NCI-H345 treated with DMSO at 0.1 percent for 48 hours (cell line): ENCODE data around the gene TANC1.

Experiments
- DNase-seq: peaks from one replicate; lab custom pipeline; 2025; ENCODE audit not compliant: unreplicated experiment; lab: John Stamatoyannopoulos, UW

The TANC1 gene

GRCh38 chr2:159053161-159054031 is 85.0 kb downstream of the TANC1 start:
- no peak for DNase-seq

GRCh38 chr2:159054032-159054334 is 85.5 kb downstream of the TANC1 start:
- DNase-seq: no peak

- no peak for DNase-seq
Measured at GRCh38 chr2:159054985-159055384, 86.5 kb downstream of the TANC1 start.

- no peak for DNase-seq
Measured at GRCh38 chr2:159060518-159060917, 92.1 kb downstream of the TANC1 start.

GRCh38 chr2:159063677-159064076 is 95.2 kb downstream of the TANC1 start:
- DNase-seq: no peak

GRCh38 chr2:159064446-159065301 is 96.2 kb downstream of the TANC1 start:
- no peak for DNase-seq

GRCh38 chr2:159065313-159065712 is 96.9 kb downstream of the TANC1 start:
- DNase-seq: no peak

- no peak for DNase-seq
Measured at GRCh38 chr2:159065891-159066290, 97.5 kb downstream of the TANC1 start.

- no peak for DNase-seq
Measured at GRCh38 chr2:159066541-159067156, 98.2 kb downstream of the TANC1 start.

- no peak for DNase-seq
Measured at GRCh38 chr2:159067971-159068370, 99.5 kb downstream of the TANC1 start.

- DNase-seq: no peak
Measured at GRCh38 chr2:159069229-159069628, 100.8 kb downstream of the TANC1 start.

- no peak for DNase-seq
Measured at GRCh38 chr2:159070235-159070634, 101.8 kb downstream of the TANC1 start.

GRCh38 chr2:159071190-159071915 is 102.9 kb downstream of the TANC1 start:
- no peak for DNase-seq

- no peak for DNase-seq
Measured at GRCh38 chr2:159072795-159073194, 104.4 kb downstream of the TANC1 start.

GRCh38 chr2:159073256-159073655 is 104.8 kb downstream of the TANC1 start:
- DNase-seq: no peak

GRCh38 chr2:159074605-159075004 is 106.2 kb downstream of the TANC1 start:
- DNase-seq: no peak

GRCh38 chr2:159075727-159076126 is 107.3 kb downstream of the TANC1 start:
- no peak for DNase-seq

- no peak for DNase-seq
Measured at GRCh38 chr2:159076241-159076640, 107.8 kb downstream of the TANC1 start.

- no peak for DNase-seq
Measured at GRCh38 chr2:159077869-159078268, 109.4 kb downstream of the TANC1 start.

- no peak for DNase-seq
Measured at GRCh38 chr2:159078443-159078842, 110.0 kb downstream of the TANC1 start.

- no peak for DNase-seq
Measured at GRCh38 chr2:159080641-159081040, 112.2 kb downstream of the TANC1 start.
